GM23338 (cell line): ENCODE data around the gene F7.

Source experiments
- CREB1 ChIP-seq: fragments of 250-450 bp; sonication (Bioruptor Pico); IDR thresholded peaks from 2 replicates; pipeline ENCODE4 v1.5.0; 2020; ENCODE audit warnings: low read depth, mild to moderate bottlenecking, moderate library complexity
- CTCF ChIP-seq, 2 experiments: fragments of 200-600 bp in 1 of 2; sonication (generic) in 1 of 2; conservative IDR thresholded peaks; 2 replicates each; pipeline versions ENCODE4 v1.5.1 to v1.6.1; 2016 to 2017; ENCODE audit warnings: antibody characterized with exemption in 2 of 2, low read depth in 2 of 2, mild to moderate bottlenecking in 2 of 2, moderate library complexity in 1 of 2
- ETS1 ChIP-seq: IDR thresholded peaks from 2 replicates; pipeline ENCODE4 v1.6.1; 2016; ENCODE audit warnings: antibody characterized with exemption
- NANOG ChIP-seq: IDR thresholded peaks from 2 replicates; pipeline ENCODE4 v1.6.1; 2016; ENCODE audit warnings: antibody characterized with exemption, borderline replicate concordance
- ZNF462 ChIP-seq: fragments of 250-450 bp; sonication (Bioruptor Pico); IDR thresholded peaks from 2 replicates; pipeline ENCODE4 v1.5.0; 2020; ENCODE audit warnings: mild to moderate bottlenecking, moderate library complexity

GRCh38 chr13:113089693-113090414 lies 15.7 kb upstream of the F7 start:
- no peak for TF ChIP-seq ETS1
- no peak for TF ChIP-seq CTCF (conservative IDR thresholded peaks at IDR 0.05; ENCODE audit: low read depth in 2 of 2)
- no peak for TF ChIP-seq CREB1 (CRISPR knock-in tag)
- TF ChIP-seq ZNF462 (CRISPR knock-in tag), result no peak
- TF ChIP-seq NANOG, result no peak
